Dedifferentiated amniotic fluid mesenchymal stem cell (primary cell): ENCODE data around the gene RNF151.

Experiments used
- DNase-seq: peaks from one replicate; pipeline ENCODE4 v3.0.0-alpha.2; 2016; ENCODE audit errors: extremely low spot score

RNF151 gene

GRCh38 chr16:1976951-1977874 lies 10.6 kb downstream of the RNF151 start:
- DNase-seq, result no peak

GRCh38 chr16:1977875-1978268 lies 11.2 kb downstream of the RNF151 start:
- no peak for DNase-seq

GRCh38 chr16:1978476-1979120 lies 11.9 kb downstream of the RNF151 start:
- no peak for DNase-seq

- no peak for DNase-seq
Observed at GRCh38 chr16:1979271-1980029, 12.8 kb downstream of the RNF151 start.

- no peak for DNase-seq
Observed at GRCh38 chr16:1980030-1980769, 13.5 kb downstream of the RNF151 start.

GRCh38 chr16:1980770-1981087 lies 14.1 kb downstream of the RNF151 start:
- DNase-seq, result no peak

- no peak for DNase-seq
Observed at GRCh38 chr16:1981398-1981836, 14.8 kb downstream of the RNF151 start, which contains the start of gene NOXO1. TSS of gene NOXO1 (minus strand) at chr16:1981469. CDS start at chr16:1981179, 290 bp downstream.

- DNase-seq, result no peak
Observed at GRCh38 chr16:1982013-1982433, 15.4 kb downstream of the RNF151 start.

GRCh38 chr16:1982991-1983543 lies 16.4 kb downstream of the RNF151 start:
- DNase-seq, result no peak

- DNase-seq, result peak; percentile 78
Observed at GRCh38 chr16:1983544-1984346, 17.1 kb downstream of the RNF151 start, which contains the start of gene GFER. TSS of gene GFER (plus strand) at chr16:1984193. CDS start at chr16:1984219, 26 bp downstream.

GRCh38 chr16:1984347-1985225 lies 17.9 kb downstream of the RNF151 start:
- DNase-seq, result no peak

GRCh38 chr16:1985466-1986150 lies 19.0 kb downstream of the RNF151 start:
- DNase-seq, result no peak

- DNase-seq, result no peak
Observed at GRCh38 chr16:1987198-1987597, 20.5 kb downstream of the RNF151 start.

GRCh38 chr16:1989209-1990100 lies 22.8 kb downstream of the RNF151 start, which contains the start of gene SYNGR3:
TSS of gene SYNGR3 (plus strand) at chr16:1989970. CDS start at chr16:1990103, 133 bp downstream.
- no peak for DNase-seq

- no peak for DNase-seq
Observed at GRCh38 chr16:1990101-1990350, 23.4 kb downstream of the RNF151 start.

GRCh38 chr16:1990351-1991134 lies 23.9 kb downstream of the RNF151 start:
- DNase-seq, result no peak

- no peak for DNase-seq
Observed at GRCh38 chr16:1991135-1991551, 24.5 kb downstream of the RNF151 start.
